HepG2 (cell line): Measurements from ENCODE around the gene DCAF16. TPM values are rescaled to one million over a fixed set of nuclear protein-coding genes. Genes with fewer than 3 reads are reported as not detected.

Source experiments
- CREM ChIP-seq, 2 experiments: sonication (generic) in 1 of 2; formaldehyde crosslinking in 1 of 2; IDR thresholded peaks; 2 replicates each; pipeline versions ENCODE4 v1.4.0 to v1.6.1; 2016 to 2020; ENCODE audit warnings: antibody characterized with exemption in 1 of 2, mild to moderate bottlenecking in 1 of 2, missing genetic modification reagents in 1 of 2
- CTCF ChIP-seq: sonication (generic); formaldehyde crosslinking; IDR thresholded peaks from 2 replicates; pipeline ENCODE4 v1.5.0; 2020; ENCODE audit warnings: mild to moderate bottlenecking, missing genetic modification reagents, moderate library complexity
- ELK4 ChIP-seq: sonication (generic); formaldehyde crosslinking; IDR thresholded peaks from 2 replicates; pipeline ENCODE4 v1.9.0; 2021; ENCODE audit warnings: missing genetic modification reagents, borderline replicate concordance
- GTF3A ChIP-seq: sonication (generic); formaldehyde crosslinking; conservative IDR thresholded peaks from 2 replicates; pipeline ENCODE4 v1.4.0; 2020; ENCODE audit warnings: mild to moderate bottlenecking, missing genetic modification reagents
- IKZF4 ChIP-seq: sonication (generic); formaldehyde crosslinking; IDR thresholded peaks from 2 replicates; pipeline ENCODE4 v1.5.1; 2020; ENCODE audit warnings: borderline replicate concordance, mild to moderate bottlenecking, low read depth, missing genetic modification reagents; ENCODE audit errors: not compliant biosample characterization
- IRF1 ChIP-seq: sonication (generic); formaldehyde crosslinking; IDR thresholded peaks from 2 replicates; pipeline ENCODE4 v1.4.0; 2020; ENCODE audit warnings: low read depth, mild to moderate bottlenecking, missing genetic modification reagents
- ISL2 ChIP-seq: sonication (generic); formaldehyde crosslinking; IDR thresholded peaks from 2 replicates; pipeline ENCODE4 v1.5.0; 2020; ENCODE audit warnings: missing genetic modification reagents
- KDM3A ChIP-seq: IDR thresholded peaks from 2 replicates; pipeline ENCODE4 v1.6.1; 2018; ENCODE audit warnings: low read depth, missing compliant biosample characterization
- NBN ChIP-seq: fragments of 450-650 bp; conservative IDR thresholded peaks from 2 replicates; pipeline ENCODE4 v1.6.1; 2017
- NFRKB ChIP-seq: fragments of 450-650 bp; IDR thresholded peaks from 2 replicates; pipeline ENCODE4 v1.6.1; 2017
- NONO ChIP-seq, 2 experiments: fragments of 450-650 bp in 1 of 2; sonication (generic) in 1 of 2; formaldehyde crosslinking in 1 of 2; IDR thresholded peaks in 1 of 2; conservative IDR thresholded peaks in 1 of 2; 2 replicates each; pipeline versions ENCODE4 v1.6.1 to v1.8.0; 2017 to 2022; ENCODE audit warnings: mild to moderate bottlenecking in 1 of 2, missing genetic modification reagents in 1 of 2, moderate library complexity in 1 of 2
- RELA ChIP-seq: sonication (generic); formaldehyde crosslinking; IDR thresholded peaks from 2 replicates; pipeline ENCODE4 v1.4.0; 2020; ENCODE audit warnings: missing genetic modification reagents
- RFX5 ChIP-seq: IDR thresholded peaks from 2 replicates; pipeline ENCODE4 v1.6.1; 2011; ENCODE audit warnings: low read depth, low read length, improper control_type of control experiment
- SALL2 ChIP-seq: sonication (generic); formaldehyde crosslinking; IDR thresholded peaks from 2 replicates; pipeline ENCODE4 v1.8.1; 2023; ENCODE audit warnings: mild to moderate bottlenecking, missing genetic modification reagents, inconsistent platforms
- SMAD1 ChIP-seq: sonication (generic); formaldehyde crosslinking; IDR thresholded peaks from 2 replicates; pipeline ENCODE4 v1.4.0; 2020; ENCODE audit warnings: missing genetic modification reagents, low read depth, mild to moderate bottlenecking, borderline replicate concordance
- XRCC5 ChIP-seq: fragments of 200-400 bp; formaldehyde crosslinking; optimal IDR thresholded peaks from 2 replicates; pipeline ENCODE3; 2017; ENCODE audit warnings: mild to moderate bottlenecking, low read length
- ZBTB25 ChIP-seq: IDR thresholded peaks from 2 replicates; pipeline ENCODE4 v1.6.1; 2018; ENCODE audit warnings: missing genetic modification reagents
- ZBTB7B ChIP-seq: sonication (generic); formaldehyde crosslinking; IDR thresholded peaks from 2 replicates; pipeline ENCODE4 v1.4.0; 2020; ENCODE audit warnings: missing genetic modification reagents
- ZIK1 ChIP-seq: sonication (generic); formaldehyde crosslinking; IDR thresholded peaks from 2 replicates; pipeline ENCODE4 v1.5.0; 2020; ENCODE audit warnings: mild to moderate bottlenecking, low read depth, missing genetic modification reagents, borderline replicate concordance
- ZNF317 ChIP-seq: sonication (generic); formaldehyde crosslinking; IDR thresholded peaks from 2 replicates; pipeline ENCODE4 v1.5.0; 2020; ENCODE audit warnings: mild to moderate bottlenecking, missing genetic modification reagents
- ZNF333 ChIP-seq: sonication (generic); formaldehyde crosslinking; IDR thresholded peaks from 2 replicates; pipeline ENCODE4 v1.4.0; 2020; ENCODE audit warnings: mild to moderate bottlenecking, missing genetic modification reagents, borderline replicate concordance
- ZNF446 ChIP-seq: sonication (generic); formaldehyde crosslinking; IDR thresholded peaks from 2 replicates; pipeline ENCODE4 v1.5.0; 2020; ENCODE audit warnings: mild to moderate bottlenecking, missing genetic modification reagents
- ZNF567 ChIP-seq: sonication (generic); formaldehyde crosslinking; IDR thresholded peaks from 2 replicates; pipeline ENCODE4 v1.8.1; 2023; ENCODE audit warnings: mild to moderate bottlenecking, missing genetic modification reagents, borderline replicate concordance
- ZNF569 ChIP-seq: sonication (generic); formaldehyde crosslinking; IDR thresholded peaks from 2 replicates; pipeline ENCODE4 v1.5.0; 2020; ENCODE audit warnings: mild to moderate bottlenecking, missing genetic modification reagents, moderate library complexity, borderline replicate concordance
- ZNF780A ChIP-seq: sonication (generic); formaldehyde crosslinking; IDR thresholded peaks from 2 replicates; pipeline ENCODE4 v1.8.0; 2022; ENCODE audit warnings: mild to moderate bottlenecking, missing genetic modification reagents, moderate library complexity
- polyA plus RNA-seq, 8 experiments: library from polyadenylated mRNA; depleted of rRNA in 3 of 8; stranded (reverse) in 7 of 8; unstranded in 1 of 8; fragments of >200 nt; fragmentation: Illumina TruSeq in 4 of 8; extraction: Trizol in 4 of 8; gene quantifications; 2 replicates each; pipeline versions ENCODE4 v1.2.1 to v1.2.3, GENCODE V29; 2011 to 2016; ENCODE audit warnings: low read depth in 4 of 8, missing spikeins in 1 of 8, mixed read lengths in 1 of 8; ENCODE audit not compliant: insufficient read depth in 1 of 8
- total RNA-seq, 5 experiments: library from RNA; depleted of rRNA; stranded (reverse); fragments of >200 nt; fragmentation: Illumina TruSeq; extraction: Trizol; gene quantifications; 2 replicates each; pipeline ENCODE4 v1.2.3, GENCODE V29; 2016; ENCODE audit warnings: low read depth in 1 of 5

Gene DCAF16
- total and polyA plus RNA-seq, 2 of the 13 experiments (the other 11 are each of a cell fraction or from before 2014, with no cell fraction given): 37.5 to 41.9 TPM

- peak; percentile 77 for TF ChIP-seq ZNF317
- TF ChIP-seq NONO (IDR thresholded peaks at IDR 0.05): no peak
- peak; percentile 85 for TF ChIP-seq NONO (CRISPR knock-in tag; conservative IDR thresholded peaks at IDR 0.05)
- peak; percentile 34; the same call in 1 of the 2 replicates for TF ChIP-seq ELK4
- peak; percentile 19 for TF ChIP-seq XRCC5
- no peak; the same call in 1 of the 2 replicates for TF ChIP-seq KDM3A (CRISPR knock-in tag)
- TF ChIP-seq SMAD1 (CRISPR knock-in tag): peak; percentile 29; the same call in 1 of the 2 replicates
- 0 out of 2 replicates have a peak, but pooled peaks have one; percentile 29 for TF ChIP-seq IRF1 (CRISPR knock-in tag)
- peak; percentile 33 for TF ChIP-seq IKZF4 (CRISPR knock-in tag)
- TF ChIP-seq SALL2 (CRISPR knock-in tag): peak; percentile 89
- TF ChIP-seq ZNF446 (CRISPR knock-in tag): no peak
- TF ChIP-seq ZNF569 (CRISPR knock-in tag): no peak
- no peak for TF ChIP-seq NBN
- TF ChIP-seq ISL2 (CRISPR knock-in tag): 0 out of 2 replicates have a peak, but pooled peaks have one; percentile 23
- peak; percentile 6; the same call in 1 of the 2 replicates for TF ChIP-seq CTCF (CRISPR knock-in tag)
- TF ChIP-seq ZBTB25 (CRISPR knock-in tag): peak; percentile 52; the same call in 1 of the 2 replicates
- TF ChIP-seq RFX5: no peak
- peak; percentile 67 for TF ChIP-seq ZIK1 (CRISPR knock-in tag)
- no peak for TF ChIP-seq RELA (CRISPR knock-in tag)
- no peak for TF ChIP-seq ZNF333 (CRISPR knock-in tag)
- TF ChIP-seq ZNF567 (CRISPR knock-in tag): no peak; the same call in 1 of the 2 replicates
- TF ChIP-seq ZNF780A (CRISPR knock-in tag): peak; percentile 96
- TF ChIP-seq NFRKB: no peak
- TF ChIP-seq CREM (IDR thresholded peaks at IDR 0.05): peak; percentile 91
- no peak for TF ChIP-seq CREM (CRISPR knock-in tag; IDR thresholded peaks at IDR 0.05)
- no peak for TF ChIP-seq ZBTB7B
- TF ChIP-seq GTF3A (CRISPR knock-in tag): 0 out of 2 replicates have a peak, but pooled peaks have one; percentile 37
Observed at GRCh38 chr4:17810260-17811077, at the start of gene DCAF16, which contains the start of gene NCAPG (continued).
